ENCODE data around the gene SOWAHC. TPM values are rescaled to one million over a fixed set of nuclear protein-coding genes. Genes with fewer than 3 reads are reported as not detected.

The SOWAHC gene
- total RNA-seq, 1 experiment from 2014 or later: 21.4 TPM

GRCh38 chr2:109611467-109612095, 2.6 kb upstream of the SOWAHC start:
- TF ChIP-seq CTCF (IDR thresholded peaks at IDR 0.05; ENCODE audit: insufficient read depth in 1 of 2, low read depth in 1 of 2, low read length in 1 of 2, severe bottlenecking in 1 of 2, unreplicated experiment in 1 of 2): no peak
- DNase-seq: no peak
- ChIA-PET POLR2A (no interaction called here), CTCF (interaction anchor here (1.1 to 1.6 kb wide), 2 partner anchors 51 to 104 kb away, joined by 4 to 5 read pairs; no protein-coding TSS in a partner anchor)
- Histone ChIP-seq H3K4me1 (peaks cover 35% of the 10 kb centered on the region), H3K4me3 (ENCODE audit: low read depth, low read length) (no peak overlapping the region), H3K36me3 (ENCODE audit: control insufficient read depth, insufficient read depth, low read length) (no peaks in the 10 kb centered on the region; the same call in 1 of the 2 replicates), H3K9me3 (no peaks in the 10 kb centered on the region), H3K27me3 (replicated peaks; ENCODE audit: control insufficient read depth, insufficient read depth, low read length) (no peaks in the 10 kb centered on the region)
- Mint-ChIP-seq H3K27ac (ENCODE audit: unreplicated experiment) (no peak overlapping the region), H3K4me3 (ENCODE audit: unreplicated experiment) (peak overlapping the region; percentile 95), H3K36me3 (ENCODE audit: insufficient read depth, unreplicated experiment) (peaks cover 26% of the 10 kb centered on the region), H3K27me3 (ENCODE audit: insufficient read depth, unreplicated experiment) (no peaks in the 10 kb centered on the region), H3K4me1 (ENCODE audit: low read depth, unreplicated experiment) (peaks cover 42% of the 10 kb centered on the region), H3K9me3 (ENCODE audit: unreplicated experiment) (no peaks in the 10 kb centered on the region)
- intact Hi-C loops (cut with micrococcal nuclease; ENCODE audit: unreplicated experiment): loop anchor here (1.0 kb wide), 1 partner anchor 65 kb away; no protein-coding TSS in a partner anchor
- BruUV-seq (replicated peaks): no TSS peak

- Mint-ChIP-seq H3K9me3 (ENCODE audit: unreplicated experiment) (no peaks in the 10 kb centered on the region), H3K36me3 (ENCODE audit: insufficient read depth, unreplicated experiment) (peaks cover 26% of the 10 kb centered on the region), H3K27ac (ENCODE audit: unreplicated experiment) (peak overlapping the region; percentile 95), H3K27me3 (ENCODE audit: insufficient read depth, unreplicated experiment) (no peaks in the 10 kb centered on the region), H3K4me1 (ENCODE audit: low read depth, unreplicated experiment) (peaks cover 31% of the 10 kb centered on the region), H3K4me3 (ENCODE audit: unreplicated experiment) (peak overlapping the region; percentile 95)
- peaks cover 31% of the 10 kb centered on the region for H3K4me1 ChIP-seq
- no peaks in the 10 kb centered on the region; the same call in 1 of the 2 replicates for H3K36me3 ChIP-seq (ENCODE audit: control insufficient read depth, insufficient read depth, low read length)
- H3K27me3 ChIP-seq (replicated peaks; ENCODE audit: control insufficient read depth, insufficient read depth, low read length): no peaks in the 10 kb centered on the region
- BruUV-seq (replicated peaks): no TSS peak
- H3K4me3 ChIP-seq (ENCODE audit: low read depth, low read length): peak overlapping the region; percentile 73
- no peaks in the 10 kb centered on the region for H3K9me3 ChIP-seq
- TF ChIP-seq CTCF (IDR thresholded peaks at IDR 0.05; ENCODE audit: insufficient read depth in 1 of 2, low read depth in 1 of 2, low read length in 1 of 2, severe bottlenecking in 1 of 2, unreplicated experiment in 1 of 2): no peak
- intact Hi-C loops (cut with micrococcal nuclease; ENCODE audit: unreplicated experiment): no loop called here
- DNase-seq: no peak
- POLR2A ChIA-PET: interaction anchor here (0.5 to 2.4 kb wide), 12 partner anchors 10 to 629 kb away, joined by 3 to 29 read pairs (median 4); no protein-coding TSS in a partner anchor
- CTCF ChIA-PET: interaction anchor here (0.8 to 3.1 kb wide), 11 partner anchors 10 to 123 kb away, joined by 3 to 27 read pairs (median 6); no protein-coding TSS in a partner anchor
These were observed 863 bp upstream of the SOWAHC start for GRCh38 chr2:109613081-109613921.

All from Caco-2 (cell line).